ENCODE data around the gene RBM26.

DNA sequence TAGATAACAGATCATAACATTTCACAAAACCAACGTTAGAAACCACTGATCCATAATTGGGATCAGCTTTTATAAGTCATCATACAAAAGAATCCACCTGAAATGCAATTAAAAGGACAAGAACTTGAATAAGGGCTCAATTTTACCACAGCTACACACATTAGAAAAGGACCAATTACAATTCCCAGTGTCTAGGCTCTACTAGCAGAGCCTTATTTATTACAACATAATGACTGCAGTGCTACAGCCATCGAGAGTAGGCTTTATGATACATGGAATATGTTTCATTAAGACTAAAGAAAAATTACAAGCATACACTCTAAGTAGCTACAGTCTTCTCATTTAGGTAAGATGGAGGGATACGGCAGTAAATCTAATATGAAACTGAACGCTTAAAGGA is 2.9 kb downstream of the RBM26 start:
- TF ChIP-seq POLR2A (IDR thresholded peaks at IDR 0.05) (no peak), CTCF (IDR thresholded peaks at IDR 0.05) (no peak)

Measured in esophagus squamous epithelium (tissue), 4 donors.